Myocyte (in vitro differentiated cells): ENCODE data around the gene KDF1. TPM values are rescaled to one million over a fixed set of nuclear protein-coding genes. Genes with fewer than 3 reads are reported as not detected.

Experiments
- DNase-seq: peaks from one replicate; pipeline ENCODE4 v3.0.0-alpha.2; 2012; ENCODE audit warnings: low read depth
- total RNA-seq: library from RNA; depleted of rRNA; stranded (reverse); fragments of >200 nt; gene quantifications from 2 replicates; pipeline ENCODE4 v1.2.3, GENCODE V29; 2014

Gene KDF1
- total RNA-seq, 1 donor from 2014 or later, result not detected

GRCh38 chr1:26921540-26922430, 38.5 kb downstream of the KDF1 start, which contains the start of gene NUDC:
Gene NUDC (plus strand): TSS chr1:26921743. CDS start chr1:26921849, 106 bp downstream.
- peak; percentile 98 for DNase-seq

DNA sequence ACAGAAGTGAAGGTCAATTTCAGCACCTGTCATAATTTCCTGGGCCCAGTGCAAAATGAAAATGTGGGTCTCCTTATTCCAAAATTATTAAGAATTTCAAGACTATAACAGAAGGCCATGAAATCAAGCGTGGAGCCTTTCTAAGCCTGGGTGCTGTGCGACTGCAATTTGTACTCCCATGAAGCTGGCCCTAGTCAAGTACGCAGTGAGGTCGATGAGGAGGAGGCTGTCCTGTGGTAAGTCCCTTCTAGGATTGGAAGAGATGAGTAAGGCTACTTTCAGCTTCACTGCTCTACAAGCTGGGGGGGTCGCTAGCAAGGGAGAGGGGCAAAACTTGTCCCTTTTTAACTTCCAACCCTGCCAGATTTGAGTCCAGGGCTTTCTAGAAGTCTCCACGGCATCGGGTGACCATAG, 39.1 kb downstream of the KDF1 start:
- no peak for DNase-seq

DNA sequence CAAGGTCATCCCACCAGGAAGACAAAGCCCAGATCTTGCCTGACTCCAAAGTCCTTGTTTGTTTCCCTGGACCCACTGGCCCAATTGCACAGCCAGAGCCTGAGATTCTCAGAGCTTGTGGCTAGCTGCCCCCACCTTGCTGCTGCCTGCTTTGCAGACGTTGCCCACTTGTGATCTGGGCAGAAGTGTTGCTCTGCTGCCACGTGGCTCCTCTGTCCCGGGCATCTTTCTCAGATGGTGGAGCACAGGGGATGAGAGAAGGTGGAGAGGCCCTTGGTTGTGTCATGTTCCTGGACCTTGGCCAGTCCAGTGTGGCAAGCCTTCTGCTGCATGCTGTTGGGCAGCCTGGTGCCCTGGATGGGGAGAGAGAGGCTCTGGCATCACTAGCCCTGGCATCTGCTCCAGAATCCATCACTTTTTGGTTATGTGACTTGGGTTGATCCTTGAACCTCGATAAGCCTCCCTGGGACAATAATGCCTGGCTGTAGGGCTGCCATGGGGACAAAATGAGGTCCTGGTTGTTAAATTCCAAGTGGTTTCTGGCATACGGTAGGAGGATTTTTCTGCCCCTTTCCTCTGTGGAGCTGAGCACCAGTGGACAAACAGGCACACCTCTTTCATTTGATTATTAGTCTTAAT, 44.9 kb downstream of the KDF1 start:
- no peak for DNase-seq

GRCh38 chr1:26913754-26914619, 46.3 kb downstream of the KDF1 start, which contains the start of gene NR0B2:
Gene NR0B2 (minus strand): TSS chr1:26913975. CDS start chr1:26913940, 35 bp downstream.
- DNase-seq, result peak; percentile 12

DNA sequence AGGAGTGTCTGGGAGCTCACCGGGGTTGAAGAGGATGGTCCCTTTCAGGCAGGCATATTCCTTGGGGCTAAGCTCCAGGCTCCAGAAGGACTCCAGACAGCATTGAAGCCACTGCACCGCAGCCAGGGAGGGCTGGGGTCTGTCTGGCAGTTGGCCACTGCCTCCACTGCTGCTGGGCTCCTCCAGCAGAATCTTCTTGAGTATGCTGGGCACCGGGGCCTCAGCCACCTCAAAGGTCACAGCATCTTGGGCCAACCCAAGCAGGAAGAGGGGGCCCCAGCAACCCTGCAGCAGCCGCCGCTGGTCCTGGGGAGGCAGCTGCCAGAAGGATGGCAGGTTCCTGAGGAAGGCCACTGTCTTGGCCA, 46.9 kb downstream of the KDF1 start:
- DNase-seq, result no peak

GRCh38 chr1:26912147-26912490, 48.1 kb downstream of the KDF1 start:
- no peak for DNase-seq

DNA sequence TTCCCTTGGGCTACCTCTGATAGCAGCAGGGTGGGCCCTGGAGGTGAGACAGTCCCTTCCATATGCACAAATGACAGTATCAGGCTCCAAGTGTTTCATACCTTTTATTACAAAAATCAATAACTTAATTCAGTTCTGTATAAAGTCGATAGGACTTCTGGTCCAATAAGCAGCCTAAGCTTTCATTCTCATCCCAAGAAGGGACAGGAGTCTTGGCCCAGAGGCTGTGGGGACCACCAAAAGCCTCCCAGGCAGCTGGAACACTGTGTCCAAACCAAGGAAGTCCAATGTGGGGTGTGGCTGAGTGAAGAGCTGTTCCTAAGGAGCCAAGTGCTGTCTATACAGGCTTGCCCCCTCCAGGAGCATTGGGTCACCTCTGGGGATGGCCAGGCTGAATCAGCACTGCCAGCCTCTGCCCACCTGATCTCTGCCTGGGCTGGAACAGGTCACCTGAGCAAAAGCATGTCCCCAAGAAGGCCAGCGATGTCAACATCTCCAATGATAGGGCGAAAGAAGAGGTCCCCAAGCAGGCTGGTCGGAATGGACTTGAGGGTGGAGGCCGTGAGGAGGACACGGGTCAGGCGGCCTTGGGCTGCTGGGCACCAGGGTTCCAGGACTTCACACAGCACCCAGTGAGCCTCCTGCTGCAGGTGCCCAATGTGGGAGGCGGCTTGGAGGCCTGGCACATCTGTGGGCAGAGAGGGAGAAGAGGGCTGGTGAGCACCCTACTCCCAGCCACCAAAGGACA, 48.7 kb downstream of the KDF1 start:
- DNase-seq, result no peak

- no peak for DNase-seq
Measured at GRCh38 chr1:26910343-26911160, 49.7 kb downstream of the KDF1 start.

- no peak for DNase-seq
Measured at GRCh38 chr1:26909951-26910342, 50.3 kb downstream of the KDF1 start.

GRCh38 chr1:26907071-26907917, 53.0 kb downstream of the KDF1 start:
- DNase-seq, result peak; percentile 49

GRCh38 chr1:26900815-26901511, 59.3 kb downstream of the KDF1 start:
- DNase-seq, result no peak

- DNase-seq, result peak; percentile 96
Measured at GRCh38 chr1:26900001-26900814, 60.1 kb downstream of the KDF1 start, which contains the start of gene GPATCH3. Gene GPATCH3 (minus strand): TSS chr1:26900467. CDS start chr1:26900442, 25 bp downstream.

Other genes starting within 250 kb of the KDF1 start
- gene PIGV, start 172.5 kb downstream of the KDF1 start, total RNA-seq, result 18.0 and 18.6 TPM in 2 replicates
- gene ZDHHC18, start 133.8 kb downstream of the KDF1 start, total RNA-seq, result 11.8 and 11.9 TPM in 2 replicates
- gene SFN, start 97.3 kb downstream of the KDF1 start, total RNA-seq, result not detected in 2 replicates
- gene GPN2, start 70.2 kb downstream of the KDF1 start, total RNA-seq, result 12.0 and 14.2 TPM in 2 replicates
- 6.3 and 6.5 TPM in 2 replicates for gene GPATCH3, start 60.0 kb downstream of the KDF1 start, total RNA-seq
- not detected in 2 replicates for gene NR0B2, start 46.5 kb downstream of the KDF1 start, total RNA-seq
- gene NUDC, start 38.7 kb downstream of the KDF1 start, total RNA-seq, result 35.7 and 43.0 TPM in 2 replicates
- gene TRNP1, start 33.2 kb upstream of the KDF1 start, total RNA-seq, result 4.7 and 5.4 TPM in 2 replicates
- 0.94 and 5.2 TPM in 2 replicates for gene TENT5B, start 52.4 kb upstream of the KDF1 start, total RNA-seq
- 4.6 and 9.6 TPM in 2 replicates for gene SLC9A1, start 194.7 kb upstream of the KDF1 start, total RNA-seq